SK-N-SH (cell line): Measurements from ENCODE around the gene CCNB1. TPM values are rescaled to one million over a fixed set of nuclear protein-coding genes. Genes with fewer than 3 reads are reported as not detected.

Experiments
- CTCF ChIA-PET: fragments of 300-600, 350-600 bp; formaldehyde crosslinking; extraction: SDS; loops from one replicate; lab custom pipeline; 2021; lab: Yijun Ruan, JAX
- POLR2A ChIA-PET: fragments of 350-600 bp; sonication (Branson Sonifier 250); formaldehyde crosslinking; extraction: SDS; loops from one replicate; lab custom pipeline; 2020; ENCODE audit warnings: antibody characterized with exemption, inconsistent platforms; lab: Yijun Ruan, JAX
- DNase-seq: peaks from one replicate; pipeline ENCODE4 v3.0.0; 2012
- H2AFZ ChIP-seq: fragments of 200-600 bp; sonication (generic); 2 replicates; pipeline ENCODE4 v1.8.1; 2016; ENCODE audit warnings: antibody characterized with exemption, mild to moderate bottlenecking, low read depth
- H3F3A ChIP-seq: fragments of 200-600 bp; sonication (generic); replicated peaks from 2 replicates; pipeline ENCODE3; 2016; ENCODE audit warnings: antibody characterized with exemption, mild to moderate bottlenecking; ENCODE audit not compliant: insufficient read depth
- H3K27ac ChIP-seq, 2 experiments: fragments of 200-500 bp in 1 of 2; fragments of 200-600 bp in 1 of 2; sonication (Bioruptor generic) in 1 of 2; sonication (generic), shearing (Covaris generic) in 1 of 2; 2 replicates each; pipeline versions ENCODE4 v1.5.1 to v1.6.1; 2014 to 2016; ENCODE audit warnings: low read depth in 2 of 2, inconsistent platforms in 1 of 2, low read length in 1 of 2, mild to moderate bottlenecking in 1 of 2, mixed read lengths in 1 of 2
- H3K27me3 ChIP-seq: fragments of 200-600 bp; sonication (generic), shearing (Covaris generic); 2 replicates; pipeline ENCODE4 v1.6.1; 2016; ENCODE audit warnings: mixed run types; ENCODE audit not compliant: insufficient read depth
- H3K36me3 ChIP-seq, 2 experiments: fragments of 200-500 bp in 1 of 2; fragments of 200-600 bp in 1 of 2; sonication (Bioruptor generic) in 1 of 2; sonication (generic) in 1 of 2; replicated peaks in 1 of 2; 2 replicates each; pipeline versions ENCODE3 to v1.5.1; 2014 to 2016; ENCODE audit warnings: low read length in 1 of 2, mild to moderate bottlenecking in 1 of 2; ENCODE audit not compliant: insufficient read depth in 2 of 2, control insufficient read depth in 1 of 2
- H3K4me1 ChIP-seq, 2 experiments: fragments of 200-500 bp in 1 of 2; fragments of 200-600 bp in 1 of 2; sonication (Bioruptor generic) in 1 of 2; sonication (generic), shearing (Covaris generic) in 1 of 2; 2 replicates each; pipeline versions ENCODE4 v1.5.1 to v1.6.1; 2014 to 2016; ENCODE audit warnings: low read depth in 1 of 2, low read length in 1 of 2, mixed run types in 1 of 2; ENCODE audit not compliant: insufficient read depth in 2 of 2, control insufficient read depth in 1 of 2
- H3K4me2 ChIP-seq: fragments of 200-600 bp; sonication (generic), shearing (Covaris generic); 2 replicates; pipeline ENCODE4 v1.6.1; 2017; ENCODE audit warnings: mixed run types
- H3K4me3 ChIP-seq, 2 experiments: fragments of 200-500 bp in 1 of 2; fragments of 200-600 bp in 1 of 2; sonication (Bioruptor generic) in 1 of 2; sonication (generic), shearing (Covaris generic) in 1 of 2; 2 replicates each; pipeline versions ENCODE4 v1.5.1 to v1.8.1; 2014 to 2016; ENCODE audit warnings: low read depth in 2 of 2, inconsistent platforms in 1 of 2, low read length in 1 of 2, mild to moderate bottlenecking in 1 of 2, mixed read lengths in 1 of 2, moderate library complexity in 1 of 2
- H3K79me2 ChIP-seq: fragments of 200-600 bp; sonication (generic); 2 replicates; pipeline ENCODE4 v1.8.1; 2017; ENCODE audit warnings: mild to moderate bottlenecking; ENCODE audit not compliant: insufficient read depth
- H3K9ac ChIP-seq: fragments of 200-600 bp; sonication (generic); 2 replicates; pipeline ENCODE4 v1.6.1; 2017; ENCODE audit warnings: mixed run types
- H3K9me2 ChIP-seq: fragments of 200-600 bp; sonication (generic); 2 replicates; pipeline ENCODE4 v1.6.1; 2017; ENCODE audit warnings: mixed run types
- H3K9me3 ChIP-seq: fragments of 200-600 bp; sonication (generic); 2 replicates; pipeline ENCODE4 v1.6.1; 2017; ENCODE audit warnings: mixed run types, mild to moderate bottlenecking, moderate library complexity
- H4K20me1 ChIP-seq: fragments of 200-600 bp; sonication (generic); 2 replicates; pipeline ENCODE4 v1.6.1; 2017; ENCODE audit warnings: mild to moderate bottlenecking, mixed run types; ENCODE audit not compliant: insufficient read depth
- CHD2 ChIP-seq: fragments of 150-350 bp; IDR thresholded peaks from 2 replicates; pipeline ENCODE4 v1.6.1; 2018; ENCODE audit warnings: low read length; ENCODE audit not compliant: partially characterized antibody
- ELF1 ChIP-seq: IDR thresholded peaks from 2 replicates; pipeline ENCODE4 v1.4.0; 2012
- EP300 ChIP-seq, 2 experiments: IDR thresholded peaks; 2 replicates each; pipeline versions ENCODE4 v1.4.0 to v1.6.1; 2012; ENCODE audit warnings: borderline replicate concordance in 1 of 2, low read depth in 1 of 2, low read length in 1 of 2
- EZH2phosphoT487 ChIP-seq: fragments of 200-600 bp; sonication (generic); IDR thresholded peaks from 2 replicates; pipeline ENCODE4 v1.6.1; 2017; ENCODE audit warnings: low read depth, mixed run types, mild to moderate bottlenecking, antibody characterized with exemption, moderate library complexity, borderline replicate concordance
- FOXM1 ChIP-seq: IDR thresholded peaks from 2 replicates; pipeline ENCODE4 v1.4.0; 2012; ENCODE audit warnings: low read depth, mild to moderate bottlenecking
- GABPA ChIP-seq: IDR thresholded peaks from 2 replicates; pipeline ENCODE4 v1.4.0; 2012; ENCODE audit warnings: low read depth, mild to moderate bottlenecking
- JUND ChIP-seq: IDR thresholded peaks from 2 replicates; pipeline ENCODE4 v1.4.0; 2012
- MXI1 ChIP-seq: IDR thresholded peaks from 2 replicates; pipeline ENCODE4 v1.6.1; 2012; ENCODE audit warnings: mild to moderate bottlenecking, low read depth, low read length, improper control_type of control experiment
- NFIC ChIP-seq: IDR thresholded peaks from 2 replicates; pipeline ENCODE4 v1.4.0; 2012; ENCODE audit warnings: borderline replicate concordance
- NRF1 ChIP-seq: IDR thresholded peaks from 2 replicates; pipeline ENCODE4 v1.6.1; 2012; ENCODE audit warnings: low read depth, mild to moderate bottlenecking, low read length
- POLR2AphosphoS5 ChIP-seq: IDR thresholded peaks from 2 replicates; pipeline ENCODE4 v1.6.1; 2012; ENCODE audit warnings: low read depth, low read length
- RAD21 ChIP-seq: IDR thresholded peaks from 2 replicates; pipeline ENCODE4 v1.6.1; 2012; ENCODE audit warnings: mild to moderate bottlenecking, low read length
- RCOR1 ChIP-seq: fragments of 150-350 bp; IDR thresholded peaks from 2 replicates; pipeline ENCODE4 v1.6.1; 2017; ENCODE audit warnings: antibody characterized with exemption, low read length
- RFX5 ChIP-seq: IDR thresholded peaks from 2 replicates; pipeline ENCODE4 v1.6.1; 2012; ENCODE audit warnings: mild to moderate bottlenecking, improper control_type of control experiment, low read length
- RXRA ChIP-seq: IDR thresholded peaks from 2 replicates; pipeline ENCODE4 v1.4.0; 2012; ENCODE audit warnings: low read depth, mild to moderate bottlenecking, borderline replicate concordance
- SIN3A ChIP-seq: IDR thresholded peaks from 2 replicates; pipeline ENCODE4 v1.6.1; 2012; ENCODE audit warnings: low read depth, mild to moderate bottlenecking, low read length, moderate library complexity, borderline replicate concordance
- SMC3 ChIP-seq: IDR thresholded peaks from 2 replicates; pipeline ENCODE4 v1.6.1; 2012; ENCODE audit warnings: low read depth, low read length, improper control_type of control experiment
- TAF1 ChIP-seq: IDR thresholded peaks from 2 replicates; pipeline ENCODE4 v1.6.1; 2012; ENCODE audit warnings: low read depth, mild to moderate bottlenecking, low read length, moderate library complexity, borderline replicate concordance
- WGBS: methylation state at CpG from one replicate; pipeline ENCODE4 v1.1.6; 2017; ENCODE audit warnings: low lambda C conversion rate; 5-methylcytosine and 5-hydroxymethylcytosine counted together
- polyA plus RNA-seq, 3 experiments: library from polyadenylated mRNA; depleted of rRNA; stranded (reverse); fragments of >200 nt; gene quantifications; 2 replicates each; pipeline ENCODE4 v1.2.3, GENCODE V29; 2012
- TF ChIP-seq, protein P1 (sequence below): fragments of 200-600 bp; sonication (generic); IDR thresholded peaks from 2 replicates; pipeline ENCODE4 v1.6.1; 2017; ENCODE audit warnings: antibody characterized with exemption, mild to moderate bottlenecking, moderate library complexity
- TF ChIP-seq, protein P2 (sequence below): IDR thresholded peaks from 2 replicates; pipeline ENCODE4; 2012
- TF ChIP-seq, protein P3 (sequence below): IDR thresholded peaks from 2 replicates; pipeline ENCODE4 v1.4.0; 2012; ENCODE audit warnings: low read depth, borderline replicate concordance
- TF ChIP-seq, protein P4 (sequence below): IDR thresholded peaks from 2 replicates; pipeline ENCODE4 v1.4.0; 2012; ENCODE audit warnings: low read depth
- TF ChIP-seq, protein P5 (sequence below): IDR thresholded peaks from 2 replicates; pipeline ENCODE4 v1.6.1; 2012; ENCODE audit warnings: mild to moderate bottlenecking, low read depth, low read length, moderate library complexity

CCNB1 gene
- 67.8 and 78.6 TPM in 2 replicates for polyA plus RNA-seq (2012; rRNA removed)
- polyA plus RNA-seq (2012; cell fraction: cytosol; rRNA removed), result 89.6 and 95.9 TPM in 2 replicates
- 30.3 and 46.5 TPM in 2 replicates for polyA plus RNA-seq (2012; cell fraction: nucleus; rRNA removed)

DNA sequence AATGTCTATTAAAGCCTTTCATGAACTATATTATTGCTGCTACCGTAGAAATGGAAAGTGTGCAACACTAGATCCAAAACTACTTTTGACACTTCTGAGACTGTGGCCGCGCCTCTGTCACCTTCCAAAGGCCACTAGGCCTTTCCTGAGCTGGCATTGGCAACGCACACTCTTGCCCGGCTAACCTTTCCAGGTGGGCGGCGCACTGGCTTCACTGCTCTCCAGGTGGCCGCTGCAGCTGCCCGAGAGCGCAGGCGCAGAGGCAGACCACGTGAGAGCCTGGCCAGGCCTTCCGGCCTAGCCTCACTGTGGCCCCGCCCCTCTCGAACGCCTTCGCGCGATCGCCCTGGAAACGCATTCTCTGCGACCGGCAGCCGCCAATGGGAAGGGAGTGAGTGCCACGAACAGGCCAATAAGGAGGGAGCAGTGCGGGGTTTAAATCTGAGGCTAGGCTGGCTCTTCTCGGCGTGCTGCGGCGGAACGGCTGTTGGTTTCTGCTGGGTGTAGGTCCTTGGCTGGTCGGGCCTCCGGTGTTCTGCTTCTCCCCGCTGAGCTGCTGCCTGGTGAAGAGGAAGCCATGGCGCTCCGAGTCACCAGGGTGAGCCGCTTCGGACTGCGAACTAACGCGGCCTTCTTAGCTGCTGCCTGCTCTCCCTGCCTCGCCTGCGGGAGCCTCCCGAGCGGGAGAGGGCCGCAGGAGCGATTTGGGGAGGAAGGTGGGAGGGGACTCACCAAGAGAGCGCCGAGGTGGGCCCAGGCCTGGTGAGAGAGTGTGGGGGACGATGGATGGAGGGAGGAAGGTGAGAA, at the start of gene CCNB1:
TSS of gene CCNB1 (plus strand) at position 465 of the 807 bp plus-strand sequence. CDS start at position 578, 113 bp downstream.
- peak within 1 kb of the TSS; percentile 76 to 96 for H3K4me3 ChIP-seq
- H3K27me3 ChIP-seq, result no peaks in the 10 kb centered on the region
- peak; percentile 98 for DNase-seq
- peaks cover 4% of the 10 kb centered on the region for H3F3A ChIP-seq
- H3K4me1 ChIP-seq, result peaks cover 10 to 11% of the 10 kb centered on the region in 2 experiments; a peak in 3 of 4 replicates
- no peaks in the 10 kb centered on the region for H4K20me1 ChIP-seq
- H3K79me2 ChIP-seq, result peaks cover 48% of the 10 kb centered on the region
- peak within 1 kb of the TSS; percentile 94 for H3K9ac ChIP-seq
- ChIA-PET POLR2A (interaction anchor here (0.6 to 2.8 kb wide), 5 partner anchors 12 to 213 kb away, joined by 3 to 8 read pairs (median 3); partner anchors contain the start of genes CENPH and SLC30A5), CTCF (interaction anchor here (0.8 to 1.6 kb wide), 3 partner anchors 8 to 14 kb away, joined by 3 to 5 read pairs (median 3); no protein-coding TSS in a partner anchor)
- peak within 1 kb of the TSS; percentile 95 for H3K4me2 ChIP-seq
- H3K27ac ChIP-seq, result peak within 1 kb of the TSS; percentile 71 to 74
- no peaks in the 10 kb centered on the region for H3K9me3 ChIP-seq
- peaks cover 13 to 22% of the 10 kb centered on the region in 2 experiments for H3K36me3 ChIP-seq
- WGBS, result 4% methylated on average over 31 of the region's 50 CpGs
- no peaks in the 10 kb centered on the region for H3K9me2 ChIP-seq
- peak within 1 kb of the TSS; percentile 95 for H2AFZ ChIP-seq
- TF ChIP-seq RCOR1 (no peak), POLR2AphosphoS5 (peak; percentile 84), SMC3 (no peak), JUND (no peak), ELF1 (peak; percentile 63; the same call in 1 of the 2 replicates), EZH2phosphoT487 (no peak), EP300 (IDR thresholded peaks at IDR 0.05; ENCODE audit: borderline replicate concordance in 1 of 2, low read depth in 1 of 2, low read length in 1 of 2) (0 out of 4 replicates have a peak, but pooled peaks of 1 of the 2 experiments have one; percentile 8), FOXM1 (peak; percentile 100), TAF1 (peak; percentile 47; the same call in 1 of the 2 replicates), CHD2 (peak; percentile 88), MXI1 (peak; percentile 100), RFX5 (peak; percentile 92), RAD21 (no peak), RXRA (no peak), GABPA (peak; percentile 49; the same call in 1 of the 2 replicates), NRF1 (peak; percentile 84), NFIC (no peak), SIN3A (peak; percentile 99)
- TF ChIP-seq, protein P1, sequence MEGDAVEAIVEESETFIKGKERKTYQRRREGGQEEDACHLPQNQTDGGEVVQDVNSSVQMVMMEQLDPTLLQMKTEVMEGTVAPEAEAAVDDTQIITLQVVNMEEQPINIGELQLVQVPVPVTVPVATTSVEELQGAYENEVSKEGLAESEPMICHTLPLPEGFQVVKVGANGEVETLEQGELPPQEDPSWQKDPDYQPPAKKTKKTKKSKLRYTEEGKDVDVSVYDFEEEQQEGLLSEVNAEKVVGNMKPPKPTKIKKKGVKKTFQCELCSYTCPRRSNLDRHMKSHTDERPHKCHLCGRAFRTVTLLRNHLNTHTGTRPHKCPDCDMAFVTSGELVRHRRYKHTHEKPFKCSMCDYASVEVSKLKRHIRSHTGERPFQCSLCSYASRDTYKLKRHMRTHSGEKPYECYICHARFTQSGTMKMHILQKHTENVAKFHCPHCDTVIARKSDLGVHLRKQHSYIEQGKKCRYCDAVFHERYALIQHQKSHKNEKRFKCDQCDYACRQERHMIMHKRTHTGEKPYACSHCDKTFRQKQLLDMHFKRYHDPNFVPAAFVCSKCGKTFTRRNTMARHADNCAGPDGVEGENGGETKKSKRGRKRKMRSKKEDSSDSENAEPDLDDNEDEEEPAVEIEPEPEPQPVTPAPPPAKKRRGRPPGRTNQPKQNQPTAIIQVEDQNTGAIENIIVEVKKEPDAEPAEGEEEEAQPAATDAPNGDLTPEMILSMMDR, result 0 out of 2 replicates have a peak, but pooled peaks have one; percentile 6
- TF ChIP-seq, protein P2, sequence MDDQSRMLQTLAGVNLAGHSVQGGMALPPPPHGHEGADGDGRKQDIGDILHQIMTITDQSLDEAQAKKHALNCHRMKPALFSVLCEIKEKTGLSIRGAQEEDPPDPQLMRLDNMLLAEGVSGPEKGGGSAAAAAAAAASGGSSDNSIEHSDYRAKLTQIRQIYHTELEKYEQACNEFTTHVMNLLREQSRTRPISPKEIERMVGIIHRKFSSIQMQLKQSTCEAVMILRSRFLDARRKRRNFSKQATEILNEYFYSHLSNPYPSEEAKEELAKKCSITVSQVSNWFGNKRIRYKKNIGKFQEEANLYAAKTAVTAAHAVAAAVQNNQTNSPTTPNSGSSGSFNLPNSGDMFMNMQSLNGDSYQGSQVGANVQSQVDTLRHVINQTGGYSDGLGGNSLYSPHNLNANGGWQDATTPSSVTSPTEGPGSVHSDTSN, result no peak
- TF ChIP-seq, protein P3, sequence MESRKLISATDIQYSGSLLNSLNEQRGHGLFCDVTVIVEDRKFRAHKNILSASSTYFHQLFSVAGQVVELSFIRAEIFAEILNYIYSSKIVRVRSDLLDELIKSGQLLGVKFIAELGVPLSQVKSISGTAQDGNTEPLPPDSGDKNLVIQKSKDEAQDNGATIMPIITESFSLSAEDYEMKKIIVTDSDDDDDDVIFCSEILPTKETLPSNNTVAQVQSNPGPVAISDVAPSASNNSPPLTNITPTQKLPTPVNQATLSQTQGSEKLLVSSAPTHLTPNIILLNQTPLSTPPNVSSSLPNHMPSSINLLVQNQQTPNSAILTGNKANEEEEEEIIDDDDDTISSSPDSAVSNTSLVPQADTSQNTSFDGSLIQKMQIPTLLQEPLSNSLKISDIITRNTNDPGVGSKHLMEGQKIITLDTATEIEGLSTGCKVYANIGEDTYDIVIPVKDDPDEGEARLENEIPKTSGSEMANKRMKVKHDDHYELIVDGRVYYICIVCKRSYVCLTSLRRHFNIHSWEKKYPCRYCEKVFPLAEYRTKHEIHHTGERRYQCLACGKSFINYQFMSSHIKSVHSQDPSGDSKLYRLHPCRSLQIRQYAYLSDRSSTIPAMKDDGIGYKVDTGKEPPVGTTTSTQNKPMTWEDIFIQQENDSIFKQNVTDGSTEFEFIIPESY, result no peak
- TF ChIP-seq, protein P4, sequence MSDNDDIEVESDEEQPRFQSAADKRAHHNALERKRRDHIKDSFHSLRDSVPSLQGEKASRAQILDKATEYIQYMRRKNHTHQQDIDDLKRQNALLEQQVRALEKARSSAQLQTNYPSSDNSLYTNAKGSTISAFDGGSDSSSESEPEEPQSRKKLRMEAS, result peak; percentile 98
- TF ChIP-seq, protein P5, sequence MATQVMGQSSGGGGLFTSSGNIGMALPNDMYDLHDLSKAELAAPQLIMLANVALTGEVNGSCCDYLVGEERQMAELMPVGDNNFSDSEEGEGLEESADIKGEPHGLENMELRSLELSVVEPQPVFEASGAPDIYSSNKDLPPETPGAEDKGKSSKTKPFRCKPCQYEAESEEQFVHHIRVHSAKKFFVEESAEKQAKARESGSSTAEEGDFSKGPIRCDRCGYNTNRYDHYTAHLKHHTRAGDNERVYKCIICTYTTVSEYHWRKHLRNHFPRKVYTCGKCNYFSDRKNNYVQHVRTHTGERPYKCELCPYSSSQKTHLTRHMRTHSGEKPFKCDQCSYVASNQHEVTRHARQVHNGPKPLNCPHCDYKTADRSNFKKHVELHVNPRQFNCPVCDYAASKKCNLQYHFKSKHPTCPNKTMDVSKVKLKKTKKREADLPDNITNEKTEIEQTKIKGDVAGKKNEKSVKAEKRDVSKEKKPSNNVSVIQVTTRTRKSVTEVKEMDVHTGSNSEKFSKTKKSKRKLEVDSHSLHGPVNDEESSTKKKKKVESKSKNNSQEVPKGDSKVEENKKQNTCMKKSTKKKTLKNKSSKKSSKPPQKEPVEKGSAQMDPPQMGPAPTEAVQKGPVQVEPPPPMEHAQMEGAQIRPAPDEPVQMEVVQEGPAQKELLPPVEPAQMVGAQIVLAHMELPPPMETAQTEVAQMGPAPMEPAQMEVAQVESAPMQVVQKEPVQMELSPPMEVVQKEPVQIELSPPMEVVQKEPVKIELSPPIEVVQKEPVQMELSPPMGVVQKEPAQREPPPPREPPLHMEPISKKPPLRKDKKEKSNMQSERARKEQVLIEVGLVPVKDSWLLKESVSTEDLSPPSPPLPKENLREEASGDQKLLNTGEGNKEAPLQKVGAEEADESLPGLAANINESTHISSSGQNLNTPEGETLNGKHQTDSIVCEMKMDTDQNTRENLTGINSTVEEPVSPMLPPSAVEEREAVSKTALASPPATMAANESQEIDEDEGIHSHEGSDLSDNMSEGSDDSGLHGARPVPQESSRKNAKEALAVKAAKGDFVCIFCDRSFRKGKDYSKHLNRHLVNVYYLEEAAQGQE, result 0 out of 2 replicates have a peak, but pooled peaks have one; percentile 41
